Measurements from ENCODE around the gene NUP188. TPM values are rescaled to one million over a fixed set of nuclear protein-coding genes. Genes with fewer than 3 reads are reported as not detected.

Gene NUP188
- total and polyA plus RNA-seq, 2 of the 13 experiments (the other 11 are each of a cell fraction or from before 2014, with no cell fraction given) = 28.0 to 38.5 TPM

- TF ChIP-seq ZNF713 (CRISPR knock-in tag; IDR thresholded peaks at IDR 0.05) (no peak), MIER2 (CRISPR knock-in tag; IDR thresholded peaks at IDR 0.05) (no peak), NR2C2 (CRISPR knock-in tag; IDR thresholded peaks at IDR 0.05; ENCODE audit: borderline replicate concordance) (no peak), HNRNPUL1 (IDR thresholded peaks at IDR 0.05; ENCODE audit: low read depth, low read length) (no peak), ZNF740 (CRISPR knock-in tag; IDR thresholded peaks at IDR 0.05) (no peak), SSRP1 (CRISPR knock-in tag; IDR thresholded peaks at IDR 0.05) (no peak), NFYC (CRISPR knock-in tag; IDR thresholded peaks at IDR 0.05) (peak; percentile 64), SOX5 (CRISPR knock-in tag; IDR thresholded peaks at IDR 0.05; ENCODE audit: borderline replicate concordance) (no peak), TGIF2 (CRISPR knock-in tag; IDR thresholded peaks at IDR 0.05) (no peak), NAIF1 (CRISPR knock-in tag; IDR thresholded peaks at IDR 0.05; ENCODE audit: borderline replicate concordance) (peak; percentile 10; the same call in 1 of the 2 replicates), ZNF414 (CRISPR knock-in tag; IDR thresholded peaks at IDR 0.05) (no peak), PTBP1 (IDR thresholded peaks at IDR 0.05; ENCODE audit: low read depth, low read length, poor library complexity, severe bottlenecking) (no peak), ZNF33A (CRISPR knock-in tag; IDR thresholded peaks at IDR 0.05; ENCODE audit: borderline replicate concordance) (no peak), ZNF441 (CRISPR knock-in tag; IDR thresholded peaks at IDR 0.05; ENCODE audit: borderline replicate concordance) (no peak), ZBTB10 (CRISPR knock-in tag; IDR thresholded peaks at IDR 0.05; ENCODE audit: borderline replicate concordance) (0 out of 2 replicates have a peak, but pooled peaks have one; percentile 24), MTA3 (CRISPR knock-in tag; IDR thresholded peaks at IDR 0.05) (no peak), MATR3 (CRISPR knock-in tag; IDR thresholded peaks at IDR 0.05) (no peak), ZNF503 (CRISPR knock-in tag; IDR thresholded peaks at IDR 0.05) (0 out of 2 replicates have a peak, but pooled peaks have one; percentile 26), SALL1 (CRISPR knock-in tag; IDR thresholded peaks at IDR 0.05) (peak; percentile 63; the same call in 1 of the 2 replicates), JUND (CRISPR knock-in tag; IDR thresholded peaks at IDR 0.05) (no peak), USF2 (IDR thresholded peaks at IDR 0.05; ENCODE audit: low read depth, low read length) (no peak), USF2 (CRISPR knock-in tag; IDR thresholded peaks at IDR 0.05; ENCODE audit: borderline replicate concordance) (no peak)
Observed at GRCh38 chr9:128921881-128922763, 25.4 kb upstream of the NUP188 start (continued).

Data from HepG2 (cell line).